Measurements from ENCODE around the gene NPSR1. TPM values are rescaled to one million over a fixed set of nuclear protein-coding genes. Genes with fewer than 3 reads are reported as not detected.

The NPSR1 gene, protein sequence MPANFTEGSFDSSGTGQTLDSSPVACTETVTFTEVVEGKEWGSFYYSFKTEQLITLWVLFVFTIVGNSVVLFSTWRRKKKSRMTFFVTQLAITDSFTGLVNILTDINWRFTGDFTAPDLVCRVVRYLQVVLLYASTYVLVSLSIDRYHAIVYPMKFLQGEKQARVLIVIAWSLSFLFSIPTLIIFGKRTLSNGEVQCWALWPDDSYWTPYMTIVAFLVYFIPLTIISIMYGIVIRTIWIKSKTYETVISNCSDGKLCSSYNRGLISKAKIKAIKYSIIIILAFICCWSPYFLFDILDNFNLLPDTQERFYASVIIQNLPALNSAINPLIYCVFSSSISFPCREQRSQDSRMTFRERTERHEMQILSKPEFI
- total RNA-seq (ENCODE audit: low replicate concordance) = not detected in 2 replicates

DNA sequence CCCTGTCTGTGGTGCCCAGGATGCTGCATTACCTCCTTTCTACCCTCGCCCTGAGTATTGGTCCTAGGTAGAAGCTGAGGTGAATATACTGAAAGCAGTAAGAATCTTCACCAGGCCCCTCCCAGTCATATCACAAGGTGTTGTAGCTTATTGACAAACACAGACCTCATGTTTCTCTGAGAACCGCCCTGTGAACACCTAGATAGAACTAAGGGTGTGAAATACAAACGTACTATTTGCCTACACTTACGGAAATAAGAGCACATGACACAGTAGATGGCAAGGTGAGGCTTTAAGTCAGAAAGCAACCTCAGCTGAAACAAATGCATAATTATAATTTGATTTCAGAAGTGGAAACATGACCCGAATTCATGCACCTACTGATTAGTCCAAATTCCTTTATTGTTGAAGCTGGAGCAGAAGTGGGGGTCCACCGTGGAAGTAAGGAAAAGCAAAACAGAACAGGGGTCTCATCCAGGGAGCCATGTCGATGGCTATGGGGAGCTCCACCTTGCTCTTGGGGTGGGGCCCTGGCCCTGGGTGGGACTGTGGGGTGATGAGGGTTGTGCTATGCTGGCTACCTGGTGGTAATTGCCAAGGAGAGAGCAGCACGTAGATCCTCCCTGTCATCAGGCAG, at the start of gene NPSR1:
Gene NPSR1, plus strand, starts transcription at position 587 of the 637 bp plus-strand sequence. CDS start 195 bp downstream, outside the sequence.

Measured in smooth muscle cell of the coronary artery (primary cell).